ENCODE results near the gene RPS17. TPM values are rescaled to one million over a fixed set of nuclear protein-coding genes. Genes with fewer than 3 reads are reported as not detected.
"Not testable (repeated sequence)": the region's sequence is repeated elsewhere in the genome, so short reads cannot be mapped to it uniquely, and the experiment has no call there.

RPS17 gene
- total RNA-seq, 1 experiment from 2014 or later, result 2,241 TPM

DNA sequence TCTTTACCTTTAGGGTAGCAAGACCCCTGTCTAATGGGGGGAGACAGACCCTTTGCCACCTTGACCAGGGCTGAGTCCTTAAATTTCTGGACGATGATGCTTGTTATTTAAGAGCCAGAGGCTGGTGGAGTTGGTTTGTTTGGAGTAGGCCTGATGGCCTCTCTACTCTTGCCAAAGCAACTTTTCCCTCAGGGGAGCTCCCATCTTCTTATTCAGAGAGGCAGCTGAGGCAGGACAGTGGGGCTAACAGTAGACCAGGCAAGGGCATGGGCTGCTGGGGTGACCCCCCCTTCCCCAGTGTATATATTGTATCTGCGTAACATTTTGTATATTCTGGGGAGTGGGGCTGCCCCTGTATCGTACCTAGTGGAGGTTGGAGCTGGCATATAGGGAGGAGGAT is 10.3 kb downstream of the RPS17 start:
- POLR2A ChIA-PET, result no interaction called here

DNA sequence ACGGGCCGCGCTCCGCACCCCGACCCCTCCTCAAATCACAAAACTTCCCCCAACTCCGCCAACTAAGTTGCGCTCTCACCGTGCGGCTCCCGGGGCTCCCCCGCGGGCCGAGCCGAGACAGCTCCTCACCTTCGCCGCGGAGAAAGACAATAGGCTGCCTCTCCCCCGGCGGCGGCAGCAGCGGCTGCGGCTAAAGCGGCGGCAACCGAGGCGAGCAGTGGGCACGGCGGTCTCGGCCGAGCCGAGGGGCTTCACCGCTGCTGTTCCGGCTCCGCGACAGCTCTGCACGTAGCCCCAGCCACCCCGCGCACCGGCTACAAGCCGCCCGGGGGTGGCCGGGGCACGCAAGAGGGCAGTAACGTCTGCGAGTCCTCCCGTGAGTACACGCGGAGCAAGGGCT is 26.7 kb downstream of the RPS17 start:
- POLR2A ChIA-PET; H3K9me3 Mint-ChIP-seq; H3K36me3 Mint-ChIP-seq; H3K27me3 Mint-ChIP-seq (ENCODE audit: low read depth); ATAC-seq; H3K4me1 Mint-ChIP-seq; DNase-seq (ENCODE audit: low spot score); H3K27ac Mint-ChIP-seq; CTCF ChIA-PET; H3K4me3 Mint-ChIP-seq: not testable (repeated sequence)

More for the DNA sequence above, 10.3 kb downstream of the RPS17 start:
- CTCF ChIA-PET, result interaction anchor here (0.9 to 1.5 kb wide), 4 partner anchors 11 to 245 kb away, joined by 3 to 83 read pairs (median 5); partner anchors contain the start of gene RPS17
- no peak overlapping the region for H3K4me3 Mint-ChIP-seq
- no peak for ATAC-seq
- TF ChIP-seq ZNF396 (CRISPR knock-in tag; IDR thresholded peaks at IDR 0.05; ENCODE audit: borderline replicate concordance), result no peak
- no peak for TF ChIP-seq TCF7 (CRISPR knock-in tag; IDR thresholded peaks at IDR 0.05; ENCODE audit: low read depth)
- TF ChIP-seq CREB1 (CRISPR knock-in tag; IDR thresholded peaks at IDR 0.05), result no peak
- TF ChIP-seq ATF1 (CRISPR knock-in tag; IDR thresholded peaks at IDR 0.05), result no peak
- TF ChIP-seq, protein P1, sequence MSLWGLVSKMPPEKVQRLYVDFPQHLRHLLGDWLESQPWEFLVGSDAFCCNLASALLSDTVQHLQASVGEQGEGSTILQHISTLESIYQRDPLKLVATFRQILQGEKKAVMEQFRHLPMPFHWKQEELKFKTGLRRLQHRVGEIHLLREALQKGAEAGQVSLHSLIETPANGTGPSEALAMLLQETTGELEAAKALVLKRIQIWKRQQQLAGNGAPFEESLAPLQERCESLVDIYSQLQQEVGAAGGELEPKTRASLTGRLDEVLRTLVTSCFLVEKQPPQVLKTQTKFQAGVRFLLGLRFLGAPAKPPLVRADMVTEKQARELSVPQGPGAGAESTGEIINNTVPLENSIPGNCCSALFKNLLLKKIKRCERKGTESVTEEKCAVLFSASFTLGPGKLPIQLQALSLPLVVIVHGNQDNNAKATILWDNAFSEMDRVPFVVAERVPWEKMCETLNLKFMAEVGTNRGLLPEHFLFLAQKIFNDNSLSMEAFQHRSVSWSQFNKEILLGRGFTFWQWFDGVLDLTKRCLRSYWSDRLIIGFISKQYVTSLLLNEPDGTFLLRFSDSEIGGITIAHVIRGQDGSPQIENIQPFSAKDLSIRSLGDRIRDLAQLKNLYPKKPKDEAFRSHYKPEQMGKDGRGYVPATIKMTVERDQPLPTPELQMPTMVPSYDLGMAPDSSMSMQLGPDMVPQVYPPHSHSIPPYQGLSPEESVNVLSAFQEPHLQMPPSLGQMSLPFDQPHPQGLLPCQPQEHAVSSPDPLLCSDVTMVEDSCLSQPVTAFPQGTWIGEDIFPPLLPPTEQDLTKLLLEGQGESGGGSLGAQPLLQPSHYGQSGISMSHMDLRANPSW (CRISPR knock-in tag; conservative IDR thresholded peaks at IDR 0.05; ENCODE audit: low read depth), result no peak
- TF ChIP-seq, protein P2, sequence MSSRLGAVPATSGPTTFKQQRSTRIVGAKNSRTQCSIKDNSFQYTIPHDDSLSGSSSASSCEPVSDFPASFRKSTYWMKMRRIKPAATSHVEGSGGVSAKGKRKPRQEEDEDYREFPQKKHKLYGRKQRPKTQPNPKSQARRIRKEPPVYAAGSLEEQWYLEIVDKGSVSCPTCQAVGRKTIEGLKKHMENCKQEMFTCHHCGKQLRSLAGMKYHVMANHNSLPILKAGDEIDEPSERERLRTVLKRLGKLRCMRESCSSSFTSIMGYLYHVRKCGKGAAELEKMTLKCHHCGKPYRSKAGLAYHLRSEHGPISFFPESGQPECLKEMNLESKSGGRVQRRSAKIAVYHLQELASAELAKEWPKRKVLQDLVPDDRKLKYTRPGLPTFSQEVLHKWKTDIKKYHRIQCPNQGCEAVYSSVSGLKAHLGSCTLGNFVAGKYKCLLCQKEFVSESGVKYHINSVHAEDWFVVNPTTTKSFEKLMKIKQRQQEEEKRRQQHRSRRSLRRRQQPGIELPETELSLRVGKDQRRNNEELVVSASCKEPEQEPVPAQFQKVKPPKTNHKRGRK (CRISPR knock-in tag; IDR thresholded peaks at IDR 0.05; ENCODE audit: borderline replicate concordance), result no peak
- TF ChIP-seq NFE2L1 (CRISPR knock-in tag; IDR thresholded peaks at IDR 0.05), result no peak
- TF ChIP-seq JUN (CRISPR knock-in tag; IDR thresholded peaks at IDR 0.05), result no peak
- TF ChIP-seq, protein P3, sequence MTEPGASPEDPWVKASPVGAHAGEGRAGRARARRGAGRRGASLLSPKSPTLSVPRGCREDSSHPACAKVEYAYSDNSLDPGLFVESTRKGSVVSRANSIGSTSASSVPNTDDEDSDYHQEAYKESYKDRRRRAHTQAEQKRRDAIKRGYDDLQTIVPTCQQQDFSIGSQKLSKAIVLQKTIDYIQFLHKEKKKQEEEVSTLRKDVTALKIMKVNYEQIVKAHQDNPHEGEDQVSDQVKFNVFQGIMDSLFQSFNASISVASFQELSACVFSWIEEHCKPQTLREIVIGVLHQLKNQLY (CRISPR knock-in tag; IDR thresholded peaks at IDR 0.05), result no peak
- TF ChIP-seq, protein P4, sequence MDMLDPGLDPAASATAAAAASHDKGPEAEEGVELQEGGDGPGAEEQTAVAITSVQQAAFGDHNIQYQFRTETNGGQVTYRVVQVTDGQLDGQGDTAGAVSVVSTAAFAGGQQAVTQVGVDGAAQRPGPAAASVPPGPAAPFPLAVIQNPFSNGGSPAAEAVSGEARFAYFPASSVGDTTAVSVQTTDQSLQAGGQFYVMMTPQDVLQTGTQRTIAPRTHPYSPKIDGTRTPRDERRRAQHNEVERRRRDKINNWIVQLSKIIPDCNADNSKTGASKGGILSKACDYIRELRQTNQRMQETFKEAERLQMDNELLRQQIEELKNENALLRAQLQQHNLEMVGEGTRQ (CRISPR knock-in tag; IDR thresholded peaks at IDR 0.05), result no peak
- TF ChIP-seq, protein P5, sequence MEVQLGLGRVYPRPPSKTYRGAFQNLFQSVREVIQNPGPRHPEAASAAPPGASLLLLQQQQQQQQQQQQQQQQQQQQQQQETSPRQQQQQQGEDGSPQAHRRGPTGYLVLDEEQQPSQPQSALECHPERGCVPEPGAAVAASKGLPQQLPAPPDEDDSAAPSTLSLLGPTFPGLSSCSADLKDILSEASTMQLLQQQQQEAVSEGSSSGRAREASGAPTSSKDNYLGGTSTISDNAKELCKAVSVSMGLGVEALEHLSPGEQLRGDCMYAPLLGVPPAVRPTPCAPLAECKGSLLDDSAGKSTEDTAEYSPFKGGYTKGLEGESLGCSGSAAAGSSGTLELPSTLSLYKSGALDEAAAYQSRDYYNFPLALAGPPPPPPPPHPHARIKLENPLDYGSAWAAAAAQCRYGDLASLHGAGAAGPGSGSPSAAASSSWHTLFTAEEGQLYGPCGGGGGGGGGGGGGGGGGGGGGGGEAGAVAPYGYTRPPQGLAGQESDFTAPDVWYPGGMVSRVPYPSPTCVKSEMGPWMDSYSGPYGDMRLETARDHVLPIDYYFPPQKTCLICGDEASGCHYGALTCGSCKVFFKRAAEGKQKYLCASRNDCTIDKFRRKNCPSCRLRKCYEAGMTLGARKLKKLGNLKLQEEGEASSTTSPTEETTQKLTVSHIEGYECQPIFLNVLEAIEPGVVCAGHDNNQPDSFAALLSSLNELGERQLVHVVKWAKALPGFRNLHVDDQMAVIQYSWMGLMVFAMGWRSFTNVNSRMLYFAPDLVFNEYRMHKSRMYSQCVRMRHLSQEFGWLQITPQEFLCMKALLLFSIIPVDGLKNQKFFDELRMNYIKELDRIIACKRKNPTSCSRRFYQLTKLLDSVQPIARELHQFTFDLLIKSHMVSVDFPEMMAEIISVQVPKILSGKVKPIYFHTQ (CRISPR knock-in tag; IDR thresholded peaks at IDR 0.05), result no peak
- DNase-seq (ENCODE audit: low spot score), result no peak
- peaks cover 9% of the 10 kb centered on the region; the same call in 1 of the 2 replicates for H3K4me1 Mint-ChIP-seq
- H3K27me3 Mint-ChIP-seq (ENCODE audit: low read depth), result no peaks in the 10 kb centered on the region
- H3K27ac Mint-ChIP-seq, result no peak overlapping the region
- H3K36me3 Mint-ChIP-seq, result peaks cover 11% of the 10 kb centered on the region
- peaks cover 5% of the 10 kb centered on the region for H3K9me3 Mint-ChIP-seq

DNA sequence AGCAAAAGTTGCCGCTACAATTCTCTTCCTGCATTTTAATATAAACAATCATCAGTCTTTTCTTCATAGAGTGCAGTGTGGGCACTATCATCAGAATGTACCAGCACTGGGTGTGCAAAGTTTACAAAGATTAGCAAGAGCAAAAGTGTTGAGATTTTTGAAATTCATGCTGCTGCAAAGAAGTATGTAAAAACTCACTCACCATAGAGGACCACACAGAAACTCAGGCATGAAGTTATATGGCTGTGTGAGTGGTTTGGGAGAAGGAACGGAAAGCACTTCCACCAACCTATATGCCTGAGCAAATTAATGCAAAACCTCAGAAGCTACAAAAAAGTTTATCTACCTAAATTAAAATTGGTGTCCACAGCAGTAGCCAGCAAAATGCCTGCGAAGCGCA is 32.6 kb downstream of the RPS17 start:
- DNase-seq (ENCODE audit: low spot score); H3K27ac Mint-ChIP-seq; ATAC-seq; H3K4me3 Mint-ChIP-seq; H3K27me3 Mint-ChIP-seq (ENCODE audit: low read depth); H3K36me3 Mint-ChIP-seq; H3K9me3 Mint-ChIP-seq; POLR2A ChIA-PET; CTCF ChIA-PET; H3K4me1 Mint-ChIP-seq: not testable (repeated sequence)

DNA sequence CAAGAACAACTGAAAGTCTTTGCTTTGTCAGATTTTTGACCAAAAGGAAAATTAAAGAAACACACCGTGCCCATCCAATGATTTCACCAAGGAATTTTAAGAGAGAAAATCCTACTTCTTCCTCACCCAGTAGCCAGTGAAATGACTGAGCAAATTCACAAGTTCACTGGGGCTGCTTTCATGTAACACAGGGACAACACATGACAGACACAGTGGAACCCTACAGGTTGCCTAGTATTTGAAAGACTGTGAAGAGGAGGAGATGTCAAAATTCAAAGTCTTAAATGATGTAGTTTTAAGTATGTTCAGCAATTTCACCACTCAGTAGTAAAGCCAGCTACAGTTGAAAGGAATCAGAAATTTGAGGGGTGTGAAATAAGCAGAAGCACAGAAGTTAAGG is 33.2 kb downstream of the RPS17 start:
- H3K4me3 Mint-ChIP-seq; H3K27me3 Mint-ChIP-seq (ENCODE audit: low read depth); CTCF ChIA-PET: not testable (repeated sequence)

DNA sequence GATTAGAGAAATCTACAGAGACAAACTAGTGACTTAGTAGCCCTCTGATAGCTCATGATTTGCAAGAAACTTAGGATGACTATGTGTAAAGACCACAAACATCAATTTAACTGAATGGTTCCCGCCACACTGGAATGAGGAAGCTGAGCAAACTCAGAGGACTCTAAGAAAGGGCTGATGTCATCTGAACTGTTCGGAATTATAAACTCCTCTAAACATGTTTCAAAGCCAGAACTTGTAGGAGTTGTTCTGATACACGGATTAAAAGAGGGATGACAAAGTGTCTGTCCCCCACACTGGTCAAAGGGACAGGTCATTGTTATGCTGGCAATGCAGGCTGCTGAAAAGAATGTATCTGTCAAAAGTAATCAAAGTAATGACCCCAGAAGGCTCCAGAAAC is 34.4 kb downstream of the RPS17 start:
- CTCF ChIA-PET; POLR2A ChIA-PET; H3K4me1 Mint-ChIP-seq; H3K27me3 Mint-ChIP-seq (ENCODE audit: low read depth); H3K27ac Mint-ChIP-seq; ATAC-seq; H3K4me3 Mint-ChIP-seq; H3K36me3 Mint-ChIP-seq; H3K9me3 Mint-ChIP-seq; DNase-seq (ENCODE audit: low spot score): not testable (repeated sequence)

More for the DNA sequence above, 33.2 kb downstream of the RPS17 start:
- DNase-seq (ENCODE audit: low spot score); H3K27ac Mint-ChIP-seq; ATAC-seq; POLR2A ChIA-PET; H3K9me3 Mint-ChIP-seq; H3K4me1 Mint-ChIP-seq; H3K36me3 Mint-ChIP-seq: not testable (repeated sequence)

DNA sequence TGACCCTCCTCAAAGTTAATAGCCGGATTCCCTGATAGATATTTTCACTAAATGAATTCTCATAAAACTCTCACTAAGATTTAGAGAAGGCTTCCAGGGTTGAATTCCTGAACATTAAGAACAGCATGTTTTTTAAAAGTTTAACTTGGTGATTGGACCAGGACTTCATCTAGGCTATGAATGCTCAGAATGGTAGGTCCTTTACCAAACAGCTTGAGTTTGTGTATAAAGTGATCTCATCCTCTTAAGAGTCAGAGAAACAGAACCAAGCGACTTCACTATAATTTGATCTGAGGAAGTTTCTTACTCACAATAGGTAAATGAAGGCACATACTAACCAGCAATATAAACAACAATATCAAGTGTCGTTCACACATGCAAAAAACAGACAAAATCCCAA is 36.2 kb downstream of the RPS17 start:
- H3K27me3 Mint-ChIP-seq (ENCODE audit: low read depth); H3K27ac Mint-ChIP-seq; H3K4me3 Mint-ChIP-seq; H3K36me3 Mint-ChIP-seq; POLR2A ChIA-PET; CTCF ChIA-PET; ATAC-seq; H3K9me3 Mint-ChIP-seq; DNase-seq (ENCODE audit: low spot score); H3K4me1 Mint-ChIP-seq: not testable (repeated sequence)

All from WTC11 (cell line).